ENCODE data around the gene AIFM2.

The AIFM2 gene

DNA sequence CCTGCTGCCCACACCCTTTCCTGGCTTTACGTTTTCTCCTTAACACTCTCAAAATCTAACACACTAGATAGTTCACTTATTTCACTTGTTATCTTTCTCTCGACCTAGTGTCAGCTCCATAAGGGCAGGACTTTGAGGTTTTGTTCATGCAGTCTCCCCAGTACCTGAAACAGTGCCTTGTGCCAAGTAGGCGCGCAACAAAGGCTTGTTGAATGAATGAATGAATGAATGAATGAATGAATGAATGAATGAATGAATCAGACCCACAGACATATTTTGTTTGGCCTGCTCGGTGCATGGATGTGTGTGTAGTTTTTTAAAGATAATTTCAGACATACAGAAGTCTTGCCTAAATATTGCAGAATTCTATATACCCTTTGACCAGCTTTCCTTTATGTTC is 7.7 kb upstream of the AIFM2 start:
- Histone ChIP-seq H3K36me3 (ENCODE audit: insufficient read depth) (no peaks in the 10 kb centered on the region), H3K4me3 (IDR thresholded peaks at IDR 0.05; ENCODE audit: insufficient read depth, low read depth, low read length) (no peak overlapping the region), H3K9ac (no peak overlapping the region), H3K27ac (no peak overlapping the region), H3K27me3 (ENCODE audit: insufficient read depth, low read depth) (no peaks in the 10 kb centered on the region), H2AFZ (ENCODE audit: low read depth) (no peak overlapping the region), H3K79me2 (ENCODE audit: insufficient read depth, low read depth) (no peaks in the 10 kb centered on the region), H3K4me2 (no peak overlapping the region), H4K20me1 (ENCODE audit: insufficient read depth) (no peaks in the 10 kb centered on the region), H3K4me1 (ENCODE audit: low read depth, poor library complexity, severe bottlenecking) (peaks cover 10% of the 10 kb centered on the region)
- TF ChIP-seq, protein P1, sequence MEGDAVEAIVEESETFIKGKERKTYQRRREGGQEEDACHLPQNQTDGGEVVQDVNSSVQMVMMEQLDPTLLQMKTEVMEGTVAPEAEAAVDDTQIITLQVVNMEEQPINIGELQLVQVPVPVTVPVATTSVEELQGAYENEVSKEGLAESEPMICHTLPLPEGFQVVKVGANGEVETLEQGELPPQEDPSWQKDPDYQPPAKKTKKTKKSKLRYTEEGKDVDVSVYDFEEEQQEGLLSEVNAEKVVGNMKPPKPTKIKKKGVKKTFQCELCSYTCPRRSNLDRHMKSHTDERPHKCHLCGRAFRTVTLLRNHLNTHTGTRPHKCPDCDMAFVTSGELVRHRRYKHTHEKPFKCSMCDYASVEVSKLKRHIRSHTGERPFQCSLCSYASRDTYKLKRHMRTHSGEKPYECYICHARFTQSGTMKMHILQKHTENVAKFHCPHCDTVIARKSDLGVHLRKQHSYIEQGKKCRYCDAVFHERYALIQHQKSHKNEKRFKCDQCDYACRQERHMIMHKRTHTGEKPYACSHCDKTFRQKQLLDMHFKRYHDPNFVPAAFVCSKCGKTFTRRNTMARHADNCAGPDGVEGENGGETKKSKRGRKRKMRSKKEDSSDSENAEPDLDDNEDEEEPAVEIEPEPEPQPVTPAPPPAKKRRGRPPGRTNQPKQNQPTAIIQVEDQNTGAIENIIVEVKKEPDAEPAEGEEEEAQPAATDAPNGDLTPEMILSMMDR (conservative IDR thresholded peaks at IDR 0.05; ENCODE audit: low read depth, low read length): no peak

DNA sequence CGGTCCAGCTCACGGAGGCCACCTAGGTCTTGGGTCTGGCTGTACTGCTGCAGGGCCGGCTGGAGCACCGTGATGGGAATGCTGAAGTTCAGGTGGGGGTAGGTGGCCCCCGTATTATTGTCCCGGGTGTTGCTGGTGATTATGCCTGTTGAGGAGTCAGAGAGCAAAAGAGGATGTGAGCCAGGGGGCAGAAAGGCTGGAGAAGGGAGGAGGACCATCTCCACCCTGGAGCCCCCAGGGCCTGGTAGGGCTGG is 7.3 kb upstream of the AIFM2 start:
- H3K4me3 ChIP-seq (IDR thresholded peaks at IDR 0.05; ENCODE audit: insufficient read depth, low read depth, low read length): no peak overlapping the region
- H3K4me2 ChIP-seq: no peak overlapping the region
- no peak overlapping the region for H3K27ac ChIP-seq
- no peak overlapping the region for H3K9ac ChIP-seq
- no peaks in the 10 kb centered on the region for H3K27me3 ChIP-seq (ENCODE audit: insufficient read depth, low read depth)
- H3K4me1 ChIP-seq (ENCODE audit: low read depth, poor library complexity, severe bottlenecking): peaks cover 7% of the 10 kb centered on the region
- no peaks in the 10 kb centered on the region for H4K20me1 ChIP-seq (ENCODE audit: insufficient read depth)
- no peaks in the 10 kb centered on the region for H3K79me2 ChIP-seq (ENCODE audit: insufficient read depth, low read depth)
- no peaks in the 10 kb centered on the region for H3K36me3 ChIP-seq (ENCODE audit: insufficient read depth)
- no peak overlapping the region for H2AFZ ChIP-seq (ENCODE audit: low read depth)
- TF ChIP-seq, protein P1 (conservative IDR thresholded peaks at IDR 0.05; ENCODE audit: low read depth, low read length): no peak

DNA sequence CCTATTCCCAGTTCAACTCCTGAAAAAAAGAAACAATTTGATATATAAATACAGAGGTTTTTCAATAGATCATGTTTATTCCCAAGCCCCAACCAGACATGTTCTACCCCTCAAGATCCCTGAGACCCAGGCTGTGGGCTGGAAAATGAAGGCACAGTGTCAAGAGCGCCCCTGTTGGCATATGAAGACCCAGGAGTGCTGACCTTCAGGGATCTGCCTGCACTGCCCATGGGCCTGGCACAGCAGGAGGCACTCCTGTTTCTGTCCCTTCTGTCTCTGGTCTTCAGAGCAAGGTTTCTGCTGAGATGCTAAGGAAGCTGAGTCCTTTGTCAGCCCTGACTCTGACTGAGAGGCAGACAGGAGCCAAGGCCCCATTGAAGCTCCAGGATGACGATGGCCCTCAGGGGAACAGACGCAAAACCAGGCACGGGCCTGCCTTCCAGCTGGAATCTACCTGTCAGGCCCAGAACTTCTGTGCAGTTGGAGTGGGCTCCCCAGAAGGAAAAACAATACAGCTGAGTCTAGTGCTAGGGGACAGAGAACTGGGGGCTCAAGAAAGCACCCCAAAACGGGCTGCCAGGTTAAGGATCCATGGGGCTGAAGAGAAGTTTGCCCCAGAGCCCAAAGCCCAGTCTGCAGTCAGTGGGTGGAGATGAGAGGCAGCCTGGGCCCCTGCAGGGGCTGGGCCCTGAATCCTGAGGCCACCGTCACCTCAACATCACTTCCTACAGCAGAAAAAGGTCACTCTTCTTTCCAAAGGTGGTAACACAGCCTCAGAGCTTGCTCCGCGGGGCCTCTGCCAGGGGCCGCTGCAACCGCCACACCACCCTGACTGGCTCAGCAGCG is 6.7 kb upstream of the AIFM2 start:
- Histone ChIP-seq H3K27ac (no peak overlapping the region), H3K4me1 (ENCODE audit: low read depth, poor library complexity, severe bottlenecking) (peaks cover 1% of the 10 kb centered on the region), H3K79me2 (ENCODE audit: insufficient read depth, low read depth) (no peaks in the 10 kb centered on the region), H4K20me1 (ENCODE audit: insufficient read depth) (no peaks in the 10 kb centered on the region), H3K27me3 (ENCODE audit: insufficient read depth, low read depth) (no peaks in the 10 kb centered on the region), H3K4me2 (no peak overlapping the region), H2AFZ (ENCODE audit: low read depth) (no peak overlapping the region), H3K9ac (no peak overlapping the region), H3K4me3 (IDR thresholded peaks at IDR 0.05; ENCODE audit: insufficient read depth, low read depth, low read length) (no peak overlapping the region), H3K36me3 (ENCODE audit: insufficient read depth) (no peaks in the 10 kb centered on the region)
- TF ChIP-seq, protein P1 (conservative IDR thresholded peaks at IDR 0.05; ENCODE audit: low read depth, low read length): no peak

DNA sequence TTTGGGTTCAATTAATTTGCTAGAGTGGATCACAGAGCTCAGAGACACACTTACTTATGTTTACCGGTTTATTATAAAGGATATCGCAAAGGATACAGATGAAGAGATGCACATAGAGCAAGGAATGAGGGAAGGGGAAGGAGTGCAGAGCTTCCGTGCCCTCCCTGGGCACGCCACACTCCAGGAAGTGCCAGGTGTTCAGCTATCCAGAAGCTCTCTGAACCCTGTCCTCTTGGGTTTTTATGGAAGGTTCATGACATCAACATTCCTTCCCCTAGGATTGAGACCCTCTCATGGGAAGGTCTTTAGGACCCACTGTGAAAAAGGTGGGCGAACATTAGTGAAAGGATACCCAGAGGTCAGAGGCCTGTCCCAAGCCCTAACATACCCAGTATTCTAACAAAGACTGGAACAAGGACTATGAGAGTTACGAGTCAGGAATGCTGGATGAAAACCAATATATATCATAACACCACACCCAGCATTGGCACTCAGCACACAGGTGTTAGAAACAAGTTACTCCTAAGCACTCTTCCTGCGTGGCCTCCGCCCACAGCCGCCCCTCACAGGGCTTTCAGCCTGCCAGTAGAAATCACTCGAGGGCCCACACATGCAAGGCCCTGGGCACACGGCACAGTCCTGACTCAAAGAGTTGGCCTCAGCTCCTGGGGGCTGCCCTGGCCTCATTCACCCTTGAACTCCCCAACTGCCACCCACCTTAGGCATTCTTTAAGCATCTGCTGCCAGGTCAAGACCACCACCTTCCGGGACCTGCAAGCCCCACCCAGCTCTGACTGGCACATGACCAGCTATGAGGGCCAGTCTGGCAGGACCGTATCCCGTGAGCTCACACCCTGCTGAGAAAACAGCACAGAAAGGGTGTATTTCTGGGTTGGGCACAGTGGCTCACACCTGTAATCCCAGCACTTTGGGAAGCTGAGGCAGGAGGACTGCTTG is 5.6 kb upstream of the AIFM2 start:
- TF ChIP-seq, protein P1 (conservative IDR thresholded peaks at IDR 0.05; ENCODE audit: low read depth, low read length): no peak
- peaks cover 3% of the 10 kb centered on the region; the same call in 1 of the 2 replicates for H3K79me2 ChIP-seq (ENCODE audit: insufficient read depth, low read depth)
- H3K4me2 ChIP-seq: no peak overlapping the region
- H3K4me1 ChIP-seq (ENCODE audit: low read depth, poor library complexity, severe bottlenecking): peaks cover 9% of the 10 kb centered on the region
- H4K20me1 ChIP-seq (ENCODE audit: insufficient read depth): no peaks in the 10 kb centered on the region
- H3K27ac ChIP-seq: no peak overlapping the region
- no peak overlapping the region for H2AFZ ChIP-seq (ENCODE audit: low read depth)
- H3K9ac ChIP-seq: no peak overlapping the region
- no peaks in the 10 kb centered on the region for H3K27me3 ChIP-seq (ENCODE audit: insufficient read depth, low read depth)
- H3K36me3 ChIP-seq (ENCODE audit: insufficient read depth): no peaks in the 10 kb centered on the region
- H3K4me3 ChIP-seq (IDR thresholded peaks at IDR 0.05; ENCODE audit: insufficient read depth, low read depth, low read length): no peak overlapping the region
